Glutamatergic neuron (in vitro differentiated cells): ENCODE data around the gene HYAL3. TPM values are rescaled to one million over a fixed set of nuclear protein-coding genes. Genes with fewer than 3 reads are reported as not detected.
A peak's percentile ranks its signal among the peaks of the same experiment; 100 is the strongest.

Experiments used
- DNase-seq: peaks from one replicate; pipeline ENCODE4 v3.0.0; 2022
- H3K27ac Mint-ChIP-seq: one replicate; pipeline ENCODE4 v1.8.0; 2020; ENCODE audit warnings: mild to moderate bottlenecking, mixed read lengths, inconsistent platforms; ENCODE audit not compliant: unreplicated experiment
- H3K27me3 Mint-ChIP-seq: one replicate; pipeline ENCODE4 v1.8.0; 2020; ENCODE audit warnings: mild to moderate bottlenecking, moderate library complexity, mixed read lengths, inconsistent platforms; ENCODE audit not compliant: unreplicated experiment
- H3K36me3 Mint-ChIP-seq: one replicate; pipeline ENCODE4 v1.8.0; 2020; ENCODE audit warnings: mild to moderate bottlenecking, mixed read lengths, inconsistent platforms; ENCODE audit not compliant: unreplicated experiment
- H3K4me1 Mint-ChIP-seq: one replicate; pipeline ENCODE4 v1.8.0; 2020; ENCODE audit warnings: mild to moderate bottlenecking, low read depth, mixed read lengths, inconsistent platforms; ENCODE audit not compliant: unreplicated experiment
- H3K4me3 Mint-ChIP-seq: one replicate; pipeline ENCODE4 v1.8.0; 2020; ENCODE audit warnings: mild to moderate bottlenecking, mixed read lengths, inconsistent platforms; ENCODE audit not compliant: unreplicated experiment
- H3K9me3 Mint-ChIP-seq: one replicate; pipeline ENCODE4 v1.8.0; 2020; ENCODE audit warnings: mild to moderate bottlenecking, moderate library complexity, mixed read lengths, inconsistent platforms; ENCODE audit not compliant: unreplicated experiment
- total RNA-seq: library from RNA; stranded (reverse); fragmentation: NEBNext Ultra II Directional; extraction: Animal tissue kit (Norgen Biotek cat#: 25700); gene quantifications from one replicate; pipeline ENCODE4 v1.2.1, GENCODE V29; 2021; ENCODE audit not compliant: unreplicated experiment
- TF ChIP-seq, protein P1 (sequence below): fragments of 200-600 bp; sonication (generic); IDR thresholded peaks from one replicate; pipeline ENCODE4 v1.5.0; 2021; ENCODE audit not compliant: partially characterized antibody, unreplicated experiment

HYAL3 gene
- total RNA-seq, 1 donor from 2014 or later = 6.9 TPM

GRCh38 chr3:50256978-50257890, 42.0 kb downstream of the HYAL3 start:
- H3K4me3 Mint-ChIP-seq = peak overlapping the region; percentile 6

DNA sequence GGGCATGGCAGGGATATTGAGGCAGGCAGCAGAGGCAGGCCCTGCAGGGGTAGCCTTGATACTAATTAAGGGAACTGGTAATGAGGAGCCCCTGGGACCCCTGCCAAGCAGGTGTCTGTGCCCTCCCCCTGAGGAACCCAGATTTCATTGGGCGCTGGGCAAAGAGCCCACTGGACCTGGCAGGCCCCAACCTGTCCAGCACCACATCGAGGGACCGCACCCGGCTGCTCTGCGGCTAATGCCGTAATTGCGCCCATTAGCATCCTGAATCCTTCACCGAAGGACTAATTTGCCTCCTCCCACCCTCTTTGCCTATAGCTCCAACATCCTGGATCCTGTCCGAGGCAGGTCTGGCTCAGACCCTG, 44.0 kb downstream of the HYAL3 start:
- no peak overlapping the region for H3K27ac Mint-ChIP-seq
- peaks cover 15% of the 10 kb centered on the region for H3K27me3 Mint-ChIP-seq
- no peaks in the 10 kb centered on the region for H3K36me3 Mint-ChIP-seq
- no peak overlapping the region for H3K4me3 Mint-ChIP-seq
- TF ChIP-seq, protein P1, sequence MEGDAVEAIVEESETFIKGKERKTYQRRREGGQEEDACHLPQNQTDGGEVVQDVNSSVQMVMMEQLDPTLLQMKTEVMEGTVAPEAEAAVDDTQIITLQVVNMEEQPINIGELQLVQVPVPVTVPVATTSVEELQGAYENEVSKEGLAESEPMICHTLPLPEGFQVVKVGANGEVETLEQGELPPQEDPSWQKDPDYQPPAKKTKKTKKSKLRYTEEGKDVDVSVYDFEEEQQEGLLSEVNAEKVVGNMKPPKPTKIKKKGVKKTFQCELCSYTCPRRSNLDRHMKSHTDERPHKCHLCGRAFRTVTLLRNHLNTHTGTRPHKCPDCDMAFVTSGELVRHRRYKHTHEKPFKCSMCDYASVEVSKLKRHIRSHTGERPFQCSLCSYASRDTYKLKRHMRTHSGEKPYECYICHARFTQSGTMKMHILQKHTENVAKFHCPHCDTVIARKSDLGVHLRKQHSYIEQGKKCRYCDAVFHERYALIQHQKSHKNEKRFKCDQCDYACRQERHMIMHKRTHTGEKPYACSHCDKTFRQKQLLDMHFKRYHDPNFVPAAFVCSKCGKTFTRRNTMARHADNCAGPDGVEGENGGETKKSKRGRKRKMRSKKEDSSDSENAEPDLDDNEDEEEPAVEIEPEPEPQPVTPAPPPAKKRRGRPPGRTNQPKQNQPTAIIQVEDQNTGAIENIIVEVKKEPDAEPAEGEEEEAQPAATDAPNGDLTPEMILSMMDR = no peak
- no peak for DNase-seq
- peaks cover 11% of the 10 kb centered on the region for H3K9me3 Mint-ChIP-seq
- H3K4me1 Mint-ChIP-seq = peaks cover 15% of the 10 kb centered on the region

More at GRCh38 chr3:50256978-50257890, 42.0 kb downstream of the HYAL3 start:
- H3K4me1 Mint-ChIP-seq = peaks cover 12% of the 10 kb centered on the region
- H3K27me3 Mint-ChIP-seq = peaks cover 15% of the 10 kb centered on the region
- TF ChIP-seq, protein P1 = peak; percentile 57
- DNase-seq = peak; percentile 75
- no peaks in the 10 kb centered on the region for H3K36me3 Mint-ChIP-seq
- peaks cover 11% of the 10 kb centered on the region for H3K9me3 Mint-ChIP-seq
- peak overlapping the region; percentile 84 for H3K27ac Mint-ChIP-seq

DNA sequence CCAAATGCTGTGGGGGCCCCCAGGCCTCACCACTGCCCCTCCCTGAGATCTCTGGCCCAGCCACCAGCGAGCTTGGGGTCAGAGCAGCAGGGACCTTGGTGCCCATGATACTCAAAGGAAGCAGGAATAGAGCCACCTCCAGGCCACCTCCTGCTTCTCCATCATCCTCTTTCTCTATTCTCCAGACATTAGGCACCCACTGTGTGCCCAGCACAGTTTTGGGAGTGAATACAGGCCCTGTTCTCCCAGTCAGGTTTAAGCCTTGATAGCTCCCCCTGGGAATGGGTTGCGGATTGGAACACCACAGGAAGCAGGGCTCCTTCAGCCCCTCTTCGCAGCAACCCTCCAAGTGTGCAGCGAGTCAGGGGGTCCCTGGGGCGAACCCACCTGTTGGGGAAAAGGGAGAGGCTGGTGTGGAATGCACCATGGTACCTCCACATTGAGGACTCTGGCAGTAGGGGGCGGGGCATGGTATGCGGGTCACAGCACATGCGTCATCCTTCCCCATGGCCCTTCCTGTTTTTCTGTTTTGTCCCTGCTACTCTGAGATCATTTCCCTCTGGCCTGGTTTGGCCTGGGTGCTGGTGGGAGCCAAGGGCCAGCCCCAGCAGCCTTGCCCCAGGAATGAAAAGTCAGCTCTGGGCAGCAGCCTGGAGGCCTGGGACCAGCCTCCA, 44.5 kb downstream of the HYAL3 start:
- Mint-ChIP-seq H3K9me3 (peaks cover 11% of the 10 kb centered on the region), H3K4me1 (peaks cover 15% of the 10 kb centered on the region), H3K27me3 (peaks cover 13% of the 10 kb centered on the region), H3K36me3 (no peaks in the 10 kb centered on the region), H3K4me3 (no peak overlapping the region), H3K27ac (no peak overlapping the region)
- DNase-seq = no peak
- TF ChIP-seq, protein P1 = no peak

DNA sequence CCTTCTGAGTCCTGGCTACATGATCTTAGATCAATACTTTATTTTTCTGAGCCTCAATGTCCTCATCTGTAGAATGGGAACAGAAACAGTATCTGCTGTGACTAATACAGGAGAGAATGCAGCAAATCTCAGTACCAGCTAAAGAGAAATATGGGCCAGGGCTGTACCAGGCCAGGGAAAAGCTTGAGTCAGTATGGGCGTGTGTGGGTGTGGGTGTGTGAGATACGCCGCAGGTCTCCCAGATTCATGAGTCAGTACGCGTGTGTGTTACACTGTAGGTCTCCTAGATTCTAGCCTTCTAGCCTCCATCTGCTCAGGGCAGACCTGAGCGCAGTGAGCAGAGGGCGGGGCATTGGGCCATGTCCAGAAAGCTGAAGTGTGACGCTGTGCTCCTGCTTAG, 48.0 kb downstream of the HYAL3 start:
- Mint-ChIP-seq H3K4me3 (no peak overlapping the region), H3K27ac (no peak overlapping the region), H3K27me3 (peaks cover 6% of the 10 kb centered on the region), H3K4me1 (peaks cover 21% of the 10 kb centered on the region), H3K9me3 (peaks cover 4% of the 10 kb centered on the region), H3K36me3 (no peaks in the 10 kb centered on the region)
- no peak for DNase-seq
- TF ChIP-seq, protein P1 = no peak

- DNase-seq = no peak
- H3K9me3 Mint-ChIP-seq = peaks cover 4% of the 10 kb centered on the region
- peaks cover 6% of the 10 kb centered on the region for H3K27me3 Mint-ChIP-seq
- TF ChIP-seq, protein P1 = no peak
- H3K4me3 Mint-ChIP-seq = no peak overlapping the region
- H3K4me1 Mint-ChIP-seq = peaks cover 22% of the 10 kb centered on the region
- no peak overlapping the region for H3K27ac Mint-ChIP-seq
- no peaks in the 10 kb centered on the region for H3K36me3 Mint-ChIP-seq
These were observed 48.7 kb downstream of the HYAL3 start for GRCh38 chr3:50250514-50250913.
